Astrocyte of the cerebellum (primary cell): ENCODE data around the gene RFLNA.

Experiments
- DNase-seq: peaks from one replicate; pipeline ENCODE4 v3.0.0-alpha.2; 2011; ENCODE audit warnings: low read depth
- H3K4me3 ChIP-seq: 2 replicates; pipeline ENCODE4 v1.5.1; 2011; ENCODE audit warnings: mild to moderate bottlenecking, low read depth, low read length, moderate library complexity
- in situ Hi-C: cut with HindIII; loops from 2 replicates; pipeline ENCODE4 v1.10.0; 2017; ENCODE audit warnings: low sequenced_read_pairs
- TF ChIP-seq, protein P1 (sequence below): IDR thresholded peaks from 2 replicates; pipeline ENCODE4 v1.5.1; 2012; ENCODE audit warnings: low read length, low read depth, moderate library complexity, mild to moderate bottlenecking; ENCODE audit errors: missing control alignments

RFLNA gene

DNA sequence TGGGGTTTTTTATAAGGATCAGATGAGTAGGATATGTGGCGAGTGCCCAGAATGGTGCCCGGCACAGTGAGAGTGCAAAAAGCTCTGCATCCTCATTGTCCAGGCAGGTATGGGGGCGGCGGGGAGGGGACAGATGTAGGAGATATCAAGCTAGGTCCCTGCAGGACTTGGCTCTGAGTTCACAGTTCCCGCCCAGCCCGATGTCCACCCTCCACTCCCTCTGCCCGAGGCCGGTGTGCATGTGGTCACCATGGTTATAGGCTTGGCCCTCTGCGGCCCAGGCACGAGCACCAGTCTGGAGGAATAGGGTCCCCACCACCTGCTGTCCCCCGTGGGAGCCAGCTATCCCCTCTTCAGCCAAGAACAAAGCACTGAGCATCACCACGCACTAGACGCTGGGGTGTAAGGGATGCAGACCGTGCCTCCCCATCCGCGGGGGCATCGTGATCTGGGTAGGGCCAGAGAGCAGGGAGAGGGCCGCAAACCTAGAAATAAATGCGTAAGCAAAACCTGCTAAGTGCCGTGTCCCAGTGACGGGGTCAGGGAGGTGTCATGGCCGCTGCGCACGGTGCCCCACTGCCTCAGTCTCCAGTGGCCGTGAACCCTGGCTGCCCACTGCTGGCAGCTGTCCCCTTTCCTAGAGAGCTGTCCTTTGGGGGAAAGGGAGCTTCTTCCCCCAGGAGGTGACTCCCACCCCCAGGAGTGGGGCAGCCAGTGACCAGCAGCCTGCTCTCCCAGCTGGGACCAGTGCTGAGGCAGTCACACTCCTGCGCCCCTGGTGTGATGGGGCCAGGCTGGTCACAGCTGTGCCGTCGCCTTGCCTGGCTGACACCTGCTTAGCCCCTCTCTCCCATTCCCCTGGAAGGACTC is 12.0 kb downstream of the RFLNA start:
- DNase-seq: no peak
- H3K4me3 ChIP-seq: no peak overlapping the region
- in situ Hi-C loops: no loop called here
- TF ChIP-seq, protein P1, sequence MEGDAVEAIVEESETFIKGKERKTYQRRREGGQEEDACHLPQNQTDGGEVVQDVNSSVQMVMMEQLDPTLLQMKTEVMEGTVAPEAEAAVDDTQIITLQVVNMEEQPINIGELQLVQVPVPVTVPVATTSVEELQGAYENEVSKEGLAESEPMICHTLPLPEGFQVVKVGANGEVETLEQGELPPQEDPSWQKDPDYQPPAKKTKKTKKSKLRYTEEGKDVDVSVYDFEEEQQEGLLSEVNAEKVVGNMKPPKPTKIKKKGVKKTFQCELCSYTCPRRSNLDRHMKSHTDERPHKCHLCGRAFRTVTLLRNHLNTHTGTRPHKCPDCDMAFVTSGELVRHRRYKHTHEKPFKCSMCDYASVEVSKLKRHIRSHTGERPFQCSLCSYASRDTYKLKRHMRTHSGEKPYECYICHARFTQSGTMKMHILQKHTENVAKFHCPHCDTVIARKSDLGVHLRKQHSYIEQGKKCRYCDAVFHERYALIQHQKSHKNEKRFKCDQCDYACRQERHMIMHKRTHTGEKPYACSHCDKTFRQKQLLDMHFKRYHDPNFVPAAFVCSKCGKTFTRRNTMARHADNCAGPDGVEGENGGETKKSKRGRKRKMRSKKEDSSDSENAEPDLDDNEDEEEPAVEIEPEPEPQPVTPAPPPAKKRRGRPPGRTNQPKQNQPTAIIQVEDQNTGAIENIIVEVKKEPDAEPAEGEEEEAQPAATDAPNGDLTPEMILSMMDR: no peak

DNA sequence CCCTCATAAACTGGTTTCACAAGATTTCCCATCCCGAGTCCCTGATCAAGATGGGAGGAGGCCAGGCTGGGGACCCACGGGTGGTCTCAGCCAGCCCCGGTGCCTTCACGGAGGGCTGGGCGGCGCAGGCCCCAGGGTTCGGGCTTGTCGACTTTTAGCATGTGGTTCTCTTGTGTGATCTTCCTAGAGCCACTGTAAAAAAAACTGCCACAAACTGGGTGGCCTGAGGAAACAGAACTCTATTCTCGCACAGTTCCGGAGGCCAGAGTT is 12.6 kb downstream of the RFLNA start:
- DNase-seq: no peak
- TF ChIP-seq, protein P1: no peak
- in situ Hi-C loops: no loop called here
- no peak overlapping the region for H3K4me3 ChIP-seq

DNA sequence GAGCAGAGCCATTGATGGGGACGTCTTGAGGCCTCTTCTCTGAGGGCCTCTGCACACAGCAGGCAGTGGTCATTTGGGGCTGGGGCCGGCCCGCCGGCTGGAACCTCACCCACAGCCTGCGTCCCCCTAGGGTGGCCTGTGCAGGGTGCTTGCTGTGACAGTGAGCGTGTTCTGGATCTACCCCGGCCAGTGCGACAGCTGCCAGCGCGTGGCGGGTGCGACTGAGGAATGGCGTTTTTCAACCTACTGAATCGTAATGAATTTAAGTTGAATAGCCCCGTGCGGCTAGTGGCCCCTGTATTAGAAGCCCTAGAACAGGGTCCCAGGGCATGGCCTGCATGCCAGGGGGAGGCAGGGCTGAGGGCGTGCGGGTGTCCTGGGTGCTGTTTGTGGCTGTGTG is 13.8 kb downstream of the RFLNA start:
- TF ChIP-seq, protein P1: no peak
- no peak overlapping the region for H3K4me3 ChIP-seq
- DNase-seq: no peak
- in situ Hi-C loops: no loop called here

DNA sequence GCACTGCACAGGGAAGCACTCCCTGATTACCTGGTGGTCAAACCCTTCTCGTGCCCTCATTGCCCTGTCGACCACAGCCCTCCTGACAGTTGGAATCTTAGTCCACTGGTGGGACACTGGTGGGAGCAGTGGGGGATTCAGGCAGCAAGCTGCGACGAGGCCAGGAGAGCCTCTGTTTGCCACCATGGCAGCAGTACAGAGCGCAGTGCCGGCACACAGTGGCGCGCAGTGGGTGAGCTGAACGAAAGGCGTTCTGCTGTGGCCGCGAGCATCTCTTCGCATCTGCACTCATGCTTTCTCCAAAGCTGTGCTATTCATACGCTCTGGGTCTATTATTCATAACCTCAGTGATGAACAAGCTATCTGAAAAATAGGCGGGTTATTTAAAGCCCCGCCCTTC is 14.3 kb downstream of the RFLNA start:
- no peak for DNase-seq
- TF ChIP-seq, protein P1: no peak
- in situ Hi-C loops: no loop called here
- no peak overlapping the region for H3K4me3 ChIP-seq

DNA sequence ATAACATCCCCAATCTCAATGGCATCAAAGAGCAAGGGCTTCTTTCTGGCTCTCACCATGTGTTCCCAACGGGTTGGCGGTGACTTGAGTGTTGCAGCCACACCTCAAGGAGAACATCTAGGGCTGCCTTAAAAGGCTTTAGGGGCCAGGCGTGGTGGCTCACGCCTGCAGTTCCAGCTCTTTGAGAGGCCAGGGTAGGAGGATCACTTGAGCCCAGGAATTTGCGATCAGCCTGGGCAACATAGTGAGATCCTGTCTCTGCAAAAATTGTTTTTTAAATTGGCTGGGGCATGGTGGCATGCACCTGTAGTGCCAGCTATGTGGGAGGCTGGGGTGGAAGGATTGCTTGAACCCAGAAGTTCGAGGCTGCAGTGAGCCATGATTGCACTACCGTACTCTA is 14.9 kb downstream of the RFLNA start:
- in situ Hi-C loops: no loop called here
- H3K4me3 ChIP-seq: no peak overlapping the region
- no peak for DNase-seq
- TF ChIP-seq, protein P1: no peak

DNA sequence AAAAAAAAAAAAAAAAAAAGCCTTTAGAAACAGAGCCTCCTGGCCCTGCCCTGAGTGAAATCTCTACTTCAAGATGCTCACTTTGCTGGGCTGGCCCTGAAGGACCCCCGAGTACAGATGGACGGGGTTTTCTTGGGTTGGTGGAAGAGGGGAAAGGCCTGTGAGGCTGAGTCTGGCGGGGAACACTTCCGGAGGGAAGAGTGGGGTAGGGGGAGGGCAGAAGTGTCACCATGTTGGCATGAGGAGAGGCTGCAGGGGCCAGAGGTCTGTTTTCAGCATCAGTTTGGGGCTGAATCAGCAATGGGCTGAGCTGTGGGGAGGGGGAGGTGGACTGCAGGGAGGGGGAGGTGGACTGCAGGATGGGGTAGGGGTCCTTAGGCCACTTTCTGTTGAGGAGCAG is 15.3 kb downstream of the RFLNA start:
- no peak for DNase-seq
- in situ Hi-C loops: no loop called here
- no peak overlapping the region for H3K4me3 ChIP-seq
- TF ChIP-seq, protein P1: no peak

DNA sequence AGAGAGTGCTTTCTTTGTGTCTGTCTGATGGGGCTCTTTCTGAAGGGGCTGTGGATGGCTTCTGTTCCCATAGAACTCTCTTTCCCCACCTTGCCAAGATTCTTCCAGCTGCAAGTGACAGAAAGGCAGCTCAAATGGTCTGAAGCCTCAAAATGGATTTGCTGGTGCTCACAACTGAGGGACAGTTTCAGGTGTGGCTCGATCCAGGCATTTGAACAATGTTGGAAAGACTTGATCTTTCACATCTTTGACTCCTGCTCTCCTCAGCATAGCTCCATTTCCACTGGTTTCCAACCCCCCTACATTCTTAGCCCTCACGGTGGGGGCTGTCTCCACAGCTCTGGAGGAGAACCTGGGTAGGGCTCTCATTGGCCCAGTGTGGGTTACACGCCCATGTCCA is 15.9 kb downstream of the RFLNA start:
- in situ Hi-C loops: no loop called here
- TF ChIP-seq, protein P1: no peak
- H3K4me3 ChIP-seq: no peak overlapping the region
- no peak for DNase-seq
